Calu3 (cell line): Measurements from ENCODE around the gene ZNF414. TPM values are rescaled to one million over a fixed set of nuclear protein-coding genes. Genes with fewer than 3 reads are reported as not detected.

Experiments
- BruUV-seq: library from RNA; stranded (reverse); fragments of 400-500 nt; replicated peaks from 2 replicates; lab custom pipeline; 2021; lab: Mats Ljungman, UMichigan
- CTCF ChIA-PET: fragments of 300-600 bp; sonication (Branson Sonifier 250); formaldehyde crosslinking; loops from one replicate; lab custom pipeline; 2022; ENCODE audit warnings: antibody characterized with exemption; lab: Charles Lee
- DNase-seq: peaks from one replicate; pipeline ENCODE4 v3.0.0; 2022
- H3K27ac Mint-ChIP-seq: one replicate; pipeline ENCODE4 v1.8.0; 2022; ENCODE audit warnings: mixed read lengths; ENCODE audit not compliant: unreplicated experiment
- H3K27me3 Mint-ChIP-seq: one replicate; pipeline ENCODE4 v1.8.0; 2022; ENCODE audit warnings: mixed read lengths; ENCODE audit not compliant: unreplicated experiment
- H3K36me3 Mint-ChIP-seq: one replicate; pipeline ENCODE4 v1.8.0; 2022; ENCODE audit warnings: mild to moderate bottlenecking, moderate library complexity, mixed read lengths; ENCODE audit not compliant: insufficient read depth, unreplicated experiment
- H3K4me1 Mint-ChIP-seq: one replicate; pipeline ENCODE4 v1.8.0; 2022; ENCODE audit warnings: mild to moderate bottlenecking, low read depth, mixed read lengths; ENCODE audit not compliant: unreplicated experiment
- H3K4me3 Mint-ChIP-seq: one replicate; pipeline ENCODE4 v1.8.0; 2022; ENCODE audit warnings: mild to moderate bottlenecking, low read depth, moderate library complexity, mixed read lengths; ENCODE audit not compliant: unreplicated experiment
- H3K9me3 Mint-ChIP-seq: one replicate; pipeline ENCODE4 v1.8.0; 2022; ENCODE audit warnings: low read depth, mixed read lengths; ENCODE audit not compliant: unreplicated experiment
- intact Hi-C: fragments of 100-400 bp; cut with micrococcal nuclease; formaldehyde crosslinking; loops from one replicate; pipeline ENCODE4 v1.10.0; 2022; ENCODE audit not compliant: unreplicated experiment
- total RNA-seq: library from RNA; stranded (reverse); gene quantifications from 2 replicates; pipeline ENCODE4 v1.2.3, GENCODE V29; 2022
- TF ChIP-seq, protein P1 (sequence below): fragments of 200-600 bp; IDR thresholded peaks from one replicate; pipeline ENCODE4 v1.8.0; 2022; ENCODE audit warnings: antibody characterized with exemption; ENCODE audit not compliant: unreplicated experiment

ZNF414 gene
- total RNA-seq, 1 experiment from 2014 or later = 8.7 TPM

DNA sequence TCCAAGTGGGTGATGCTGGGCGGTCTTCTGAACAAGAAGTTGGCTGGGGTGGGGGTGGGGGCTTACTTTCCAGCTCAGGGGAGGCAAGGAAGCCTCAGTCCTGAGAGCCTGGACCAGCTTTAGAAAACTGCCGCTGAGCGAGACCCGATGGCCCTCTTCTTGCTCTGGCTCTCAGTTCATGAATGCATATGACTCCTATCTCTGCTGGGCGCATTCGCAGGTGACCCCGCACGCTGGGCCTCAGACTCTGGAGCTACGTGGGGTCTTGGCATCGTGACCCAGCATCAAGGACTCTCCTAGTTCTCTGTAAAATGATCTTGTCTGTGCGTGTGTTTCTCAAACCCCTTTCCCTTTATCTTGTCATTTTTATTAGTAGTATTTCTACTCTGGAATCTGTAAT lies 31.3 kb downstream of the ZNF414 start:
- H3K36me3 Mint-ChIP-seq = peaks cover 30% of the 10 kb centered on the region
- no peak overlapping the region for H3K27ac Mint-ChIP-seq
- no TSS peak for BruUV-seq
- no peak overlapping the region for H3K4me3 Mint-ChIP-seq
- no peaks in the 10 kb centered on the region for H3K27me3 Mint-ChIP-seq
- TF ChIP-seq, protein P1, sequence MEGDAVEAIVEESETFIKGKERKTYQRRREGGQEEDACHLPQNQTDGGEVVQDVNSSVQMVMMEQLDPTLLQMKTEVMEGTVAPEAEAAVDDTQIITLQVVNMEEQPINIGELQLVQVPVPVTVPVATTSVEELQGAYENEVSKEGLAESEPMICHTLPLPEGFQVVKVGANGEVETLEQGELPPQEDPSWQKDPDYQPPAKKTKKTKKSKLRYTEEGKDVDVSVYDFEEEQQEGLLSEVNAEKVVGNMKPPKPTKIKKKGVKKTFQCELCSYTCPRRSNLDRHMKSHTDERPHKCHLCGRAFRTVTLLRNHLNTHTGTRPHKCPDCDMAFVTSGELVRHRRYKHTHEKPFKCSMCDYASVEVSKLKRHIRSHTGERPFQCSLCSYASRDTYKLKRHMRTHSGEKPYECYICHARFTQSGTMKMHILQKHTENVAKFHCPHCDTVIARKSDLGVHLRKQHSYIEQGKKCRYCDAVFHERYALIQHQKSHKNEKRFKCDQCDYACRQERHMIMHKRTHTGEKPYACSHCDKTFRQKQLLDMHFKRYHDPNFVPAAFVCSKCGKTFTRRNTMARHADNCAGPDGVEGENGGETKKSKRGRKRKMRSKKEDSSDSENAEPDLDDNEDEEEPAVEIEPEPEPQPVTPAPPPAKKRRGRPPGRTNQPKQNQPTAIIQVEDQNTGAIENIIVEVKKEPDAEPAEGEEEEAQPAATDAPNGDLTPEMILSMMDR = no peak
- peaks cover 20% of the 10 kb centered on the region for H3K4me1 Mint-ChIP-seq
- no peak for DNase-seq
- intact Hi-C loops = no loop called here
- CTCF ChIA-PET = interaction anchor here (0.6 kb wide), 1 partner anchor 57 kb away, joined by 4 read pairs; no protein-coding TSS in a partner anchor
- H3K9me3 Mint-ChIP-seq = no peaks in the 10 kb centered on the region

DNA sequence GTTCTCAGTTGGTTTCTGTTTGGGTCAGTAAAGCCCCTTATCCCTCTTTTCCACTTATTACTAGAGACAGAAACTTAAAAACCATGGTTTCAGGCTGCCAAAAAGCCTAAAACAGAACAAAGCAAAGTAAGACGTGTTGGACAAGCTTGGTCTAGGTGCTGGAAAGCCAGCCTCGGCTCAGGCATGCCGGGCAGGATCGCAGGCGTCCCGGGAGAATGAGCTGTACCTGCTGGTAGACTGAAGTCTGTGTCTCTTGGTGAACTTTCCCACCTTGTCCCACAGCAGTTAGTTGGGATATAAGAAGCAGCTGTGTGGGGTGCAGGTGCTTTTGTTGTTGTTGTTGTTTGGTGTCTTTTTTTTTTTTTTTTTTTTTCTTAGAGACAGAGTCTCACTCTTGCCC lies 32.4 kb downstream of the ZNF414 start:
- no peak overlapping the region for H3K4me3 Mint-ChIP-seq
- H3K4me1 Mint-ChIP-seq = peaks cover 21% of the 10 kb centered on the region
- intact Hi-C loops = loop anchor here (2.0 kb wide), 1 partner anchor 25 kb away; no protein-coding TSS in a partner anchor
- no peaks in the 10 kb centered on the region for H3K9me3 Mint-ChIP-seq
- TF ChIP-seq, protein P1 = no peak
- DNase-seq = no peak
- no TSS peak for BruUV-seq
- CTCF ChIA-PET = no interaction called here
- peaks cover 32% of the 10 kb centered on the region for H3K36me3 Mint-ChIP-seq
- no peak overlapping the region for H3K27ac Mint-ChIP-seq
- no peaks in the 10 kb centered on the region for H3K27me3 Mint-ChIP-seq

DNA sequence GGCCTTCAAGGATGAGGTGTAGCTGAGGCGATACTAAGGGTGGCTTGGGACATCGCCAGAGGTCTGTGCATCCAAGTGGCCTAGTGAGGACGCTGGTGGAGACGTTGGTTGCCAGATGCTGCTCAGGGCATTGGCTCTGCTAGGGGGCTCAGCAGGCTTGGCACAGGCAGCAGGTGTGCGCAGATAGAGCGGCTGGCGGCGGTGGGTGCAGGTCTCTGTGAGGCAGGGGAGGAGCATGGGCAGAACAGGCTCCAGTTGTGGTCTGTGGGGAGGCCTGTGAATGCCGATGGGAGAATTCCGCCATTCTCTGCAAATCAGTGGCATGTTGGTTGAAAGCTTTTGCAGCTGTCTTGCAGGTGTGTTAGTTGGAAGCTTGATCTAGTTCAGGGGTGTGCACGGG lies 32.8 kb downstream of the ZNF414 start:
- BruUV-seq = no TSS peak
- H3K27ac Mint-ChIP-seq = no peak overlapping the region
- CTCF ChIA-PET = no interaction called here
- TF ChIP-seq, protein P1 = no peak
- H3K36me3 Mint-ChIP-seq = peaks cover 31% of the 10 kb centered on the region
- intact Hi-C loops = loop anchor here (2.0 kb wide), 1 partner anchor 26 kb away; no protein-coding TSS in a partner anchor
- H3K9me3 Mint-ChIP-seq = no peaks in the 10 kb centered on the region
- peaks cover 21% of the 10 kb centered on the region for H3K4me1 Mint-ChIP-seq
- no peak overlapping the region for H3K4me3 Mint-ChIP-seq
- no peak for DNase-seq
- H3K27me3 Mint-ChIP-seq = no peaks in the 10 kb centered on the region

DNA sequence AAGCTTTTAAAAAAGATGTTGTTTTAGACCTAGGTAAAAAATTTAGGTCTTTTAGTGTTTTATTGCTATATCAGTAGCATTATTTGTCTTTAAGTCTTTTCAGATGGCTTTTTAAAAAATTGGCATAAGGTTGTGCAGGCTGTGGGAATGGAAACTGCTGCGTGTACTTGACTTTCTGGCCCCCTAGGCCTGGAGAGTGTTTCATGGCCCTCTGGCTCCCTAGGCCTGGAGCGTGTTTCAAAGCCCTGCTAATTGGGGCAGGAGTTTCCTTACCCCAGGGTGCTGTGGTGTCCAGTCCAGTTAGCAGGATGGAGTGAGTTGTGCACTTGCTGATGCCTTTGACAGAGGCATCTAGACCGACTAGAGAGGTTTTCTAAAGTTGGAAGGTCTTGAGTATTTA lies 35.4 kb downstream of the ZNF414 start:
- no TSS peak for BruUV-seq
- no peak for DNase-seq
- no peaks in the 10 kb centered on the region for H3K27me3 Mint-ChIP-seq
- intact Hi-C loops = no loop called here
- peaks cover 30% of the 10 kb centered on the region for H3K36me3 Mint-ChIP-seq
- no peak overlapping the region for H3K4me3 Mint-ChIP-seq
- H3K27ac Mint-ChIP-seq = no peak overlapping the region
- TF ChIP-seq, protein P1 = no peak
- CTCF ChIA-PET = no interaction called here
- no peaks in the 10 kb centered on the region for H3K9me3 Mint-ChIP-seq
- peaks cover 21% of the 10 kb centered on the region for H3K4me1 Mint-ChIP-seq
